Measurements from ENCODE around the gene SEMA5A. TPM values are rescaled to one million over a fixed set of nuclear protein-coding genes. Genes with fewer than 3 reads are reported as not detected.

The SEMA5A gene
- polyA plus RNA-seq, 1 donor (not counting 4 experiments of a cell fraction or from before 2014, with no cell fraction given), result 0.16 TPM

DNA sequence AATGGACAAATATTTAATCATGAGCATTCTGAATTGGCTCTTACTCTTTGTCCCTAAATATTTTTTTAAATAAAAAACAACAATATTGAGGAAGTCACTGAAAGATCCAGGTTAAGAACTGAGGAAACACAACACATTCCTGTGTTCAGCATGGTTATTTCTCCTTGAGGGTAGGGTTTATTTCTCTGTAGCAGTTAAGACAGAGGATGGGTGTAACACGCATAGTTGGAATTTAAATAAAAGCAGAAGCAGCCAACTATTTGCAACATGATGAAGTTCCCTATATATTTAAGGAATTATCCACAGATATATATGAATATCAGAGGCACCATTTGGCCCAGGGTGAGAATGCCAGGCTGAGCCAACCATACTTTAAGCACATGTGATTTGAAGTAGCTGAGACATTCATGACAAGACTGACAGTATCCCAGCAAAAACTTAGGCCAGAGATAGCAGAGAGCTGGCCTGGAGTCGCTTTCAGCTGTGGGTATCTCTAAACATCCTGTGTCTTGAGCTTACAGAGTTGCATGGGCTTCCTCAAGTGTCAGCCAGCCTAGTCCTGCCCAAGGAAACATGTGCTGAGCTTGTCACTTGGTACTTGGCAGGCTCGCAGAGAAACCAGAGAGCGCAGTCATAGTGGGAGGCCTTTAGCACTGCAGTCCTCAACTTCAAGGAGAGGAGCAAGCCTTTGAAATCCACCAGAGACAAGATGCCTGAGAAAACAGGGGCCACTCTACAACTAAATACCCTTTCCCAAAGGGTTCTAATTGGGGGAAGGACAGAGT, 43.6 kb downstream of the SEMA5A start:
- Histone ChIP-seq H3K4me2 (ENCODE audit: control insufficient read depth, extremely low read depth, insufficient read depth, low read depth, low read length) (no peak overlapping the region), H3K27ac (ENCODE audit: control insufficient read depth, insufficient read depth, low read length) (no peak overlapping the region), H3K4me1 (ENCODE audit: control insufficient read depth, extremely low read depth, insufficient read depth, low read length) (peaks cover 5% of the 10 kb centered on the region), H3K79me2 (ENCODE audit: control insufficient read depth, insufficient read depth, low read length) (no peaks in the 10 kb centered on the region), H2AFZ (ENCODE audit: control insufficient read depth, low read length) (no peak overlapping the region), H3K9me3 (ENCODE audit: control insufficient read depth, low read depth, low read length) (no peaks in the 10 kb centered on the region), H3K9me1 (ENCODE audit: control insufficient read depth, extremely low read depth, insufficient read depth, low read length) (no peaks in the 10 kb centered on the region), H3K9ac (ENCODE audit: control insufficient read depth, extremely low read depth, insufficient read depth, low read length) (no peak overlapping the region), H3K36me3 (ENCODE audit: control insufficient read depth in 2 of 2, extremely low read depth in 1 of 2, insufficient read depth in 2 of 2, low read length in 2 of 2) (no peaks in the 10 kb centered on the region), H4K20me1 (ENCODE audit: control insufficient read depth, extremely low read depth, insufficient read depth, low read length) (no peaks in the 10 kb centered on the region), H3K4me3 (ENCODE audit: control insufficient read depth in 2 of 3, extremely low read depth in 1 of 3, insufficient read depth in 2 of 3, low read depth in 1 of 3, low read length in 3 of 3) (no peak overlapping the region), H3K27me3 (ENCODE audit: control insufficient read depth, extremely low read depth, insufficient read depth, low read length) (no peaks in the 10 kb centered on the region)
- dilution Hi-C loops (cut with MboI; ENCODE audit: extremely low pct_ligation_motif_present, low sequenced_read_pairs), result no loop called here
- DNase-seq (ENCODE audit: low read depth, low spot score) (no peak), FAIRE-seq (no peak)
- TF ChIP-seq EZH2 (IDR thresholded peaks at IDR 0.05; ENCODE audit: low read length), result no peak
- TF ChIP-seq, protein P1, sequence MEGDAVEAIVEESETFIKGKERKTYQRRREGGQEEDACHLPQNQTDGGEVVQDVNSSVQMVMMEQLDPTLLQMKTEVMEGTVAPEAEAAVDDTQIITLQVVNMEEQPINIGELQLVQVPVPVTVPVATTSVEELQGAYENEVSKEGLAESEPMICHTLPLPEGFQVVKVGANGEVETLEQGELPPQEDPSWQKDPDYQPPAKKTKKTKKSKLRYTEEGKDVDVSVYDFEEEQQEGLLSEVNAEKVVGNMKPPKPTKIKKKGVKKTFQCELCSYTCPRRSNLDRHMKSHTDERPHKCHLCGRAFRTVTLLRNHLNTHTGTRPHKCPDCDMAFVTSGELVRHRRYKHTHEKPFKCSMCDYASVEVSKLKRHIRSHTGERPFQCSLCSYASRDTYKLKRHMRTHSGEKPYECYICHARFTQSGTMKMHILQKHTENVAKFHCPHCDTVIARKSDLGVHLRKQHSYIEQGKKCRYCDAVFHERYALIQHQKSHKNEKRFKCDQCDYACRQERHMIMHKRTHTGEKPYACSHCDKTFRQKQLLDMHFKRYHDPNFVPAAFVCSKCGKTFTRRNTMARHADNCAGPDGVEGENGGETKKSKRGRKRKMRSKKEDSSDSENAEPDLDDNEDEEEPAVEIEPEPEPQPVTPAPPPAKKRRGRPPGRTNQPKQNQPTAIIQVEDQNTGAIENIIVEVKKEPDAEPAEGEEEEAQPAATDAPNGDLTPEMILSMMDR (optimal IDR thresholded peaks at IDR 0.05 in 1 of 3, IDR thresholded peaks at IDR 0.05 in 1 of 3, conservative IDR thresholded peaks at IDR 0.05 in 1 of 3; ENCODE audit: extremely low read depth in 1 of 3, insufficient read depth in 2 of 3, low read length in 3 of 3), result no peak

DNA sequence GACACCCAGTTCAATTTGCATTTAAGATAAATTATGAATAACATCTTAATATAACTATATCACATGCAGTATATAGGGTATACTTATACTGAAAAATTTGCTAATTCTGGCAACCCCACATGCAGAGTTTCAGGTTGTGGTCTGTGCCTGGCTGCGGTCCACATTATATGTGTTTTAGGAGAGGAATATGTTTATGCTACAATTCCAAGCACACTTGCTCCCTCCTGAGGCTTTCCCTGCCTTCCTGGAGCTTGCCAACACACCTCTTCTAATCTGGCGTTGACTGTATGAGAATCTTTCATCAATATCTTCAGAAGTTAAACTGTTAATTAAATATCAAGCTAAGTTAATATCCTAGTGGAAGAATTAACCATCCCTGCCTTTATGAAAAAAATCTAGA, 45.2 kb downstream of the SEMA5A start:
- Histone ChIP-seq H3K4me3 (ENCODE audit: control insufficient read depth in 2 of 3, extremely low read depth in 1 of 3, insufficient read depth in 2 of 3, low read depth in 1 of 3, low read length in 3 of 3) (no peak overlapping the region), H3K27ac (ENCODE audit: control insufficient read depth, insufficient read depth, low read length) (no peak overlapping the region), H3K9me3 (ENCODE audit: control insufficient read depth, low read depth, low read length) (no peaks in the 10 kb centered on the region), H3K4me2 (ENCODE audit: control insufficient read depth, extremely low read depth, insufficient read depth, low read depth, low read length) (no peak overlapping the region), H3K9me1 (ENCODE audit: control insufficient read depth, extremely low read depth, insufficient read depth, low read length) (no peaks in the 10 kb centered on the region), H4K20me1 (ENCODE audit: control insufficient read depth, extremely low read depth, insufficient read depth, low read length) (no peaks in the 10 kb centered on the region), H3K27me3 (ENCODE audit: control insufficient read depth, extremely low read depth, insufficient read depth, low read length) (no peaks in the 10 kb centered on the region), H3K36me3 (ENCODE audit: control insufficient read depth in 2 of 2, extremely low read depth in 1 of 2, insufficient read depth in 2 of 2, low read length in 2 of 2) (no peaks in the 10 kb centered on the region), H2AFZ (ENCODE audit: control insufficient read depth, low read length) (no peak overlapping the region), H3K4me1 (ENCODE audit: control insufficient read depth, extremely low read depth, insufficient read depth, low read length) (peaks cover 5% of the 10 kb centered on the region), H3K9ac (ENCODE audit: control insufficient read depth, extremely low read depth, insufficient read depth, low read length) (no peak overlapping the region), H3K79me2 (ENCODE audit: control insufficient read depth, insufficient read depth, low read length) (no peaks in the 10 kb centered on the region)
- no peak for TF ChIP-seq EZH2 (IDR thresholded peaks at IDR 0.05; ENCODE audit: low read length)
- TF ChIP-seq, protein P1 (optimal IDR thresholded peaks at IDR 0.05 in 1 of 3, IDR thresholded peaks at IDR 0.05 in 1 of 3, conservative IDR thresholded peaks at IDR 0.05 in 1 of 3; ENCODE audit: extremely low read depth in 1 of 3, insufficient read depth in 2 of 3, low read length in 3 of 3), result no peak
- dilution Hi-C loops (cut with MboI; ENCODE audit: extremely low pct_ligation_motif_present, low sequenced_read_pairs), result no loop called here
- DNase-seq (ENCODE audit: low read depth, low spot score), result no peak
- FAIRE-seq, result no peak

All from keratinocyte (primary cell).